Prostate gland (tissue), 2 donors: ENCODE results near the gene MEF2A.
A peak's percentile ranks its signal among the peaks of the same experiment; 100 is the strongest.

Experiments used
- CTCF ChIP-seq, 4 experiments: fragments of 200-600 bp in 2 of 4; fragments of 450-650 bp in 2 of 4; sonication (generic) in 2 of 4; IDR thresholded peaks; 1 replicate in 3 of 4; 2 replicates in 1 of 4; pipeline ENCODE4 v1.5.1; 2016 to 2019; ENCODE audit warnings: antibody characterized with exemption in 4 of 4, mild to moderate bottlenecking in 2 of 4, moderate library complexity in 2 of 4
- POLR2AphosphoS5 ChIP-seq: sonication (generic); formaldehyde crosslinking; IDR thresholded peaks from one replicate; pipeline ENCODE4 v1.6.1; 2017; ENCODE audit warnings: antibody characterized with exemption

- TF ChIP-seq POLR2AphosphoS5 (peak; percentile 66), CTCF (IDR thresholded peaks at IDR 0.05) (no peak)
These were observed 103.5 kb downstream of the MEF2A start for GRCh38 chr15:99669250-99669649.
